RCC 7860 (cell line): ENCODE data around the gene PPP1R3C.
A peak's percentile ranks its signal among the peaks of the same experiment; 100 is the strongest.

ENCODE experiments used
- DNase-seq: peaks from one replicate; pipeline ENCODE4 v3.0.0-alpha.2; 2015; ENCODE audit warnings: low spot score
- FAIRE-seq: peaks from 2 replicates; lab custom pipeline; 2012; peaks lifted over from hg19 to GRCh38; lab: Jason Lieb, UNC

Gene PPP1R3C

DNA sequence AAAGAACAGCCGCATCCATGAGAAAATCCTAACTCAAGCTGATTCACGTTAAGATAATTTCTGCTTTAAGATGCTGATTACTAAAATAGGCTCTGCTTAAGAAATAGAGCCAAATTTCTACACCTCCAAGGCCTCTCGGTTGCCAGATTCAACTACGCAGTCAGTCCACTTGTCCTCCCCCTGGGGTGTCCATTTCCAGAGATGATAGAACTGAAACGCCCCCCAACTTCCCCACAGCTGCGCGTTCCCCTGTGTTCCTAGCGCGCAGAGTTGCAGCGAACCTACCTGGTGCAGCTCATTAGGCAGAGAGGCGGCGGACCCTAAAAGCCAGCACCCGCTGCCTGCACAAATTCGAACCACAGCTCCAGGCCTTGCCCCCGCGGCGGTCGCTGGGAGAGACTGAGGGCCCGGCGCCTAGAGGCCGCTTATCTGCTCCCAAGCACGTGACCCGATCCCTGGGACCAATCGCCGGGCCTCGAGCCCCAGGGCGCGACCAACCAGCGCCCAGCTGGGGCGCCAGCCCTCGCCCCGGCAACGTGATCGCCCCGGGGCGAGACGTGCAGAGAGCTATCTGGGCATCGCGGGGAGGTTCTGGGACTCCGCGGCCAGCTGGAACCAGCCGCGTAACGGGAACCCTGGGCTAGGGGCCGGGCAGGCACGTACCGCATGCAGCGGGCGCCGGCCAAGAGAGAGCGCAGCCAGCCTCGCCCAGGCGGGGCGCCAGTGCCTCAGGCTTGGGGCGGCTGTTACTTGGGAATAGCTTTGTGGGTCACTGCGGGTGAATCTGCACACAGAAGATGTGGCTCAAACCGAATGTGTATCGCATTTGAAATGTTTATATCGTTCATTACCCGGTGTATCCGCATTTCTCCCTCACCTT is at the start of gene PPP1R3C:
PPP1R3C (minus strand) TSS at position 401 of the 880 bp plus-strand sequence; CDS start at position 299, 102 bp downstream.
- DNase-seq, result peak; percentile 88
- peak; percentile 67 for FAIRE-seq

DNA sequence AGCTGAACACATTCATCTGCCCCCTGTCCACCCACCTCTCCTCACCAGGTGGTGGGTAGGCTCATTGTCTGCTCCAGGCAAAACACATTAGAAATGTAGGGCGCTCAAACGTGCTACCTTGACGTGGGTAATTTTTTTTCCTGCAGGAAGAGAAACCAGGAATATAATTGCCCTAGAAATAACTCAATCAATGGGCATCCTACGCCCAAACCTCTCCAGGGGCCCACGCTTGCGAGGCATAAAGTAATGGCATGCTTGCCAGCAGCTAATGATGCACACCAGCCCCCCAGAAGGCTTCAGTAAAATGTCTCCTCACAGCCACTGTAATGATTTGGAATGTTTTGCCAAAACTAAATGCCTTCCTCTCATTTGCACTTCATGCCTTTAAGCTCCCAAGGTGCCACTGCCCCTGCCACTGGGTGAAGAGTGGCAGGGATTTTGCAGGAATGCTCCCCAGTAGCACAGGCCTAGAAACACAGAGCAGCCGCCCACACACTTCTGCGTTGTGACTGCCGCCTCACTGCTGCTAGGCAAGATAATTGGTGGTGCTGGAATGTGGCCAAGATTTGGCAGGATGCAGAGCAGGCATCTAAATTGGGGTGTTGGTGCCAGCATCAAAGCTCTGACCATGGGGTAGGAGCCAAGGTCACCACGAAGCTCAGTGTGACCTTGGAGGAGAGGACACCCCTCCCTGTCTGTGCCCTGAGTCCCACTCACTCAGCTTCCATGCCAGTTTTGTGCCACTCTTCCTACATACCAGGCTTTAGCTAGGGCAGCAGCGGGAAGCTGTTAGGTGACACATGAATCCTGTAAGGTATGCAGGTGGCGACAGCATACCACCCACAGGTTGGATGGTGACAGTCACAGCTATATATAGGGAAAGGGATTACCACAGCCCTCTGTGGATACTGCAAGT is 48.7 kb upstream of the PPP1R3C start:
- FAIRE-seq, result no peak
- no peak for DNase-seq

DNA sequence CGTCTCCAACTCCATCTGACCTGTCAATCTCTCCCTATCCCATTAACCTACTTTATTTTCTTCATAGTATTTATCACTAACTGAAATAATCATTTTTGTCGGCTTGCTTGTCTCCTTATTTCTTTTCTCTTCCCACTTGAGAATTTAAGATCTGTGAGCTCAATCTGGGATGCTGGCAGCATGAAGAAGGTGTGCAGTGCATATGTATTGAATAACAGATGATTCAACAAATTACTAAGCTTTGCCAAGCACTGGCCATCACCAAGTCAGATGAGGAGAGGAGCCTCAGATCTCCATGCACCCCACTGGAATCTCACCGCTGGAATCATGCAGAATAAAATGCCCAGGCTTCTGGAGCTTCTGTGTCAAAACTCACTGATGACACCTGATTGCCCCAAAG is 47.6 kb upstream of the PPP1R3C start:
- DNase-seq, result no peak
- FAIRE-seq, result no peak

DNA sequence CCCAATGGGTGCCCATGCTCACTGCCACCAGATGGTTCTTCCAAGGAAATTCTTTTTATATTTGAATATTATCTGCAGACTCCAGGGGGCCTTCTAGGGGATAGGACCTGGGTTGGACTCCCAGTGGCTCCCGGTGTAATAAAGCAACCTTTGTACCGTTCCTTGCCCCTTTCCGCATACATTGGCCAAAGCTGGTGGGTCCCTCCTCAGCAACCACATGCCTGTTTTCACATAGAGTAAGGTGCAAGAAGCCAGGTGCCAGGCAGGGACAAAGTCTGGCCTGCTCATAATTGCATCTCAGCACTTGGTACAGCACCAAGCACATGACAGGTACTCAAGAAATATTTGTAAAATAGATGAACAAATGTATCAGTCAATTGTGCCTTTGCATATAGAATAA is 46.4 kb upstream of the PPP1R3C start:
- DNase-seq (no peak), FAIRE-seq (no peak)

DNA sequence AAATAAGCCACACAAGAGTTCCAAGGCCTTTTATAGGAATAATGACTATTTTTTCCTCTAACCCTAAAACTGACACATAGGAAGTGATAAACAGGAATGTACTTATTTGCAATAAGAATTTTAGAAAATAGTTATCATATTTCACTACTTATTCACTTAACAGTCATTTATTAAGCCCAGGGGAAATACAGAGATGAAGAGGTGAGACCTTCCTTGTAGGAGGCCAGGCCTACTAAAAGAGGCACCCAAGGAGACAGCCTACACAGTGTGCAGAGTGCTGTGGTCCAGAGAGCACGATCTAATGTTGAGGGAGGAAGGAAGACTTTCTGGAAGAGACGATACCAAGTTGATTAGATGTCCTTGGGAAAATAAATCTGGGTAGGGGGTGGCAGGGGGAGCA is 45.0 kb upstream of the PPP1R3C start:
- no peak for DNase-seq
- FAIRE-seq, result no peak

DNA sequence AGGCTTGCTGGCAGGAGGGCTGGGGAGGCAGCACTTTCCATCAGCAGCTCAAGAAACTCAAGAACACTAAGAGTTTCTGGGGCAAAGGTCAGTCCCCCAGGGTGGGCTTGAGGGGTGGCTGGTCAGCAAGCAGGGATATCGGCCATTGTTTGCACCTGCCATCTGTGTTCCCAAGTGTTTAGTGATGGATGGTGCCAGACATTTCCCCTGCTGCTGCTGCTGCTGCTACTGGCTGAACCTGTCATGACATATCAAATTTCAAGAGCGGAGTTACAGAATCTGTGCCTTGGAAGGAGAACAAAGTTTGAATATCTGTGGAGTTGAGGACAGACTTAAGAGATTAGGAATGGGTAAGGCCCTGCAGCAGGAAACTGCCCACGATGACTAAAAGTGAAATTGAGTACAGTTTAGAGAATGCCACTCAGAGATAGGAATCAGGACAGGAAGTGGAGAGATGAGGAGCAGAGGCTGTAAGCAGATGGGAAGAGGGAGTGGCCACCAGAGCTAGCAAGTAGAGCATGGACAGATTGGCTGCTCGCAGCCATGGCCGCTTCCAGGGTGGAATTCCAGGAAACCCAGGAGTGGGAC is 39.2 kb upstream of the PPP1R3C start:
- DNase-seq (peak; percentile 62), FAIRE-seq (no peak)

DNA sequence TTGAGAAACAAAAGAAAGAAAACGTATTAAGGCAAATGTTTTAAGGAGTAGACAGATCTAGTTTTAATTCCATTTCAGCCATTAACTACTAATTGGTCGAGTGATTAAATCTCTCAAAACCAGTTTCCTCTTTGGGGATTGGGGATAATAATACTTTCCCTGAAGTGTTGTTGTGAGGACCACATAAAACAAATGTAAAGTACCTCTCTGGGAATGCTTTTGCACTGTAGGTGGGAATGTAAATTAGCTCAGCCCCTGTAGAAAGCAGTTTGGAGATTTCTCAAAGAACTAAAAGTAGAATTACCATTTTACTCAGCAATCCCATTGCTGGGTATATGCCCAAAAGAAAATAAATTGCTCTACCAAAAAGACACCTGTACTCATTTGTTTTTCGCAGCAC is 36.0 kb upstream of the PPP1R3C start:
- FAIRE-seq (no peak), DNase-seq (no peak)

DNA sequence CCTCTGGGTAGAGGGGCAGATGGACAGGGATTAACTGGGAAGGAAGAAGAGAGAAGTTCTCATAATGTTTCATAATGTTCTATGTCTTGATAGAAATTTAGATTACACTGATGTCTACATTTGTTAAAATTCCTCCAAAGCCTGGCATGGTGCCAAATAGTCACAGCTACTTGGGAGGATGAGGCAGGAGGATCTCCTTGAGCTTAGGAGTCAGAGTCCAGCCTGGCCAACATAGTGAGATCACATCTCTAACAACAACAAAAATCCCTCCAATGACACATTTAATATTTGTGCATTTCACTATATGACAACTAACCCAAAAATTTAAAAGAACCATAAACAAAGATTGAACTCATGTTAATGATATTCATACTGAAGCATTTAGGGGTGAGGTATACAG is 33.0 kb upstream of the PPP1R3C start:
- DNase-seq, result no peak
- no peak for FAIRE-seq

DNA sequence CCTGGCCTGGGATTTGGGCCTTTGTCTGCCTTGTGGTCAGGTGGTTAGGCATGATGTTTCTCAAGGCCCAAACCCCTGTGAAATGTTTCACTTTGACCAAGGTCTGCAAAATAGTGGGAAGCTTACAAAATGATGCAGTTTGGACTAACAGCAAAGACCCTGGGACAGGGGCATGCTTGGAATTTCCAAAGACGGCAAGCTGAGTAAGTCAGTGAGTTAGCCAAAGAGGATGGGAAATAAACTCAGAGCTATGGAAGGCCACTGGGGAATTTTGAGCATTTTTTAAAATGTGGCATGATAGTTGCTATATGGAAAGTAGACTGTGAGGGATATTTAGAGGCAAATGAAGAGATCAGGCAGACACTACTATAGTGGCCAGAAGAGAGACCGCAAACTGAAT is 31.6 kb upstream of the PPP1R3C start:
- FAIRE-seq, result no peak
- DNase-seq, result no peak

DNA sequence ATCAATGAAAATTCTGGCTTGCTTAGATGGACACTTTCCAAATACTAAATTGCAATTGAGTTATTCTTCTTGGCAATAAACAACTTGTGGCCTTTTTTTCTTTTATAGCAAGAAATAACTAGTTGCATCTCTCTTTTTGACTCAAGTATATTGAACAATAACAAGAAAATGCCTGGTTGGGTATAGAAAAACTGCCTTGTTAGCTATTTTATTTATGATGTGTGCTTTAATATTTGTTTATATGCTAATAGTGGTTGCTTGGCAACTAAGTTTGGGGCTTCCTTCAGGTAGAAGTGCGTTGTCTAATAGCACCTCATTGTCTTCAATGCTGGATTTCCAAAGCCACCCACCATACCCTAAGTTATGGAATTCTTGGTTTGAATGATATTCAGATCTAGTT is 30.1 kb upstream of the PPP1R3C start:
- FAIRE-seq, result no peak

DNA sequence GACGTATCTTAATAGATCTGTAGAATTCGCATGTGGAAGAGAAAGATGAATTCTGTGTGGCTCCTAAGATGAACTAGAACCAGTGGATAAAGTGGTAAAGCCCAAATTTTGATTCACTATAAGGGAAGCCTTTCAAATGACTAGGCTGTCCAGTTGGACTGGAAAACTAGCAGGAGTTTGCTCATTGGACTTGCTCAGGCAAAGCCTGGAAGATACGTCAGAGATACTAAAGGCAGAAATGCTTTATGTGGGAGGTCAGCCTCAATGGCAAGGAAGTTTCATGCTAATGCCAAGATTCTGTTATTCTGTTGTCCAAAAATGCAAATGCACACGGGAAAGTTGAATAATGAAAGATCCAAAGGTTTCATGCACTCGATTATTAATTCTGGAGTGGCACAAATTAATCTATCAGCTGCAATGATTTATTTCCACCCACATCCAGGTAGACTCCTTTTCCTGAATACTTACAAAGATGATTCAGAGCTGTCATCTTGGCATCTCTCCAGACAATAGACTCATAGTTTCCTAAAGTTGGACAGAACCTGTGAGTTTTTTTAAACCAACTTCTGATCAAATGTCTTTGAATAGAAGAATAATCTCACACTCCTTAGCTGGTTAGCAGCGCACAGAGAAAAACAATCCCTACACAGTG is 20.5 kb upstream of the PPP1R3C start:
- peak; percentile 81 for DNase-seq
- FAIRE-seq, result peak; percentile 90

More for the DNA sequence above, 30.1 kb upstream of the PPP1R3C start:
- no peak for DNase-seq

DNA sequence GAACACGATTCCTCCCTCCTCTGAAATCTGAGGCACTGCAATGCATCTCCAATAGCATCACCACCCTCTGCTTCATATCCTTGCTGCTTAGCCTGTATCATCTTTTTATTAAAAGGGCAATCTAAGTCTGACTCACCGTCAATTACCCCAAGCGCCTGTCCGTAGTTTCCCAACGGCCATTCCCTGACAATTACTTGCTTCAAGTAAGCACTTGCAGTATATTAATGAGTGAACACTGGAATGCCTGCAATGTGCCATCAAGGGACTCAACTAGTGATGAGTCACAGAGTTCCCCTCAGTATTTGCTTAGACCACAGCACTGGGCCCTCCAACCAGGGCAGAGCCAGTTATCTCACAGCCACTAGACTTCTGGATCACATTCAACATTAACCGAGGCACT is 19.5 kb upstream of the PPP1R3C start:
- FAIRE-seq (peak; percentile 99), DNase-seq (peak; percentile 99)

DNA sequence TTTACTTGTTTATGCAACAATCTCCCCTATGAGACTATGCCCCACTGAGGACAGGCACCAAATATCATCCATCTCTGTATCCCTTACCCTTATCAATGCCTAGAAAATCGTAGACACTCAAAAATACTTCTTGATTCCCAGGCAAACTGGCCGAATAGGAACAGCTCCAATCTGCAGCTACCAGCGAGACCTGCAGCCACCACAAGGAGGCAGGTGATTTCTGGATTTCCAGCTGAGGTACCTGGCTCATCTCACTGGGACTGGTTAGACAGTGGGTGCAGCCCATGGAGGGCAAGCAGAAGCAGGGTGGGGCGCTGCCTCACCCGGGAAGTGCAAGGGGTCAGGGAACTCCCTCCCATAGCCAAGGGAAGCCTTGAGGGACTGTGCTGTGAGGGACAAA is 10.8 kb upstream of the PPP1R3C start:
- FAIRE-seq, result no peak
- DNase-seq, result no peak

DNA sequence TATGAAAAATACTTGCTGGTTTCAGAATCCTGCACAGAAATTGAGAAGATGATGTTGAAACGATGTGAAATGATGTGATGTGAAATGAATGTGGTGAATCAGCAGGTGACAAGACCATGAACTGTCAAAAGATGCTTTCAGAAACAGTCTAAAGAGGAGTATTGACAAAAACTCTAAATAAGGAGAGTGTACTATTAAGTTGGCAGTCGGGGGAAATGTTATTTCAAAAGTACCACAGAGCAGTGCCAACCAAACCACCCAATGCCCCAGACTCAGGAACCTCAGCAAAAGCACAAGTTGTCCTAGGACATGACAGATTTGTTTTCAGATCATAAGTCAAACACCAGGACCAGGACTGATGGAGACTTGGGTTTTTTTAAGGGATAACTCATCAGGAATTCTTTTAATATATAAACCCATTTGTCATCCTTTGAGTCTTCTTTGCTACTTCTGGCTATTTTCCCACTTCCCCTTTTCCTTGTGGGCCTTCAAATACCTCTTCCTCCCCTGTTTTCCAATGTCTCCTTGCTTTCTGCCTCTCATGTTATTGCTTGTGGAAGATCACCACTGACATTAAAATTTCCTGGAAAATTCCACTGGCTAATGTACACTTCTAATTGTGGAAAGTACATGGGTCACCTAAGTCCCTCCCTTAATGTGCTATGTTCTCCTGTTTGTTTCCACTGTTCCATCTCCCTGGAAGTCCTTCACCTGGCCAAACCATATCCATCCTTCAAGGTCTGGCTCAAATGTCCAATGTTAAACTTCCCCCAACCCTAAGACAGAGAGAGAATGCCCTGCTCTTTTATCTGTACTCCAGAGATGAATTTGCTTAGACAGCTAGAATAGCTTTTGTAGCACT is 10.2 kb upstream of the PPP1R3C start:
- DNase-seq (peak; percentile 71), FAIRE-seq (peak; percentile 86)

DNA sequence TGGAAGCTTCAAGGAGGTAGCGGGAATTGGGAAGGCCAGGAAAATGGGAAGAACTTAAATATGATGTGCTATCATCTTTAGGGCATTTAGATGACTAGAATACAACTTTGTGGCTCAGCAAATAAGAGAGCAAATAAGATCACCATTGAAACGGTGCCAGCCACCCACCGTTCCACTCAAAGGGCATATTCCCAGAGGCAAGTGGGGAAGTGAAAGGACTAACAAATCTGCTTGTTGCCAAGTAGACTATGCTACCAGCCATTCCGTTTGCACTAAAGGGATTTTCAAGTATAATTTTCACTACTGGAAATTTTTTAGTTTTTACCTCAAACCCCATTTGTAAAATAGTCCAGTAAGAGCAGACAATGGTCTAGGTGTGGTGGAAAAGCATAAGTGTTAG is 4.0 kb upstream of the PPP1R3C start:
- FAIRE-seq, result no peak
- no peak for DNase-seq

DNA sequence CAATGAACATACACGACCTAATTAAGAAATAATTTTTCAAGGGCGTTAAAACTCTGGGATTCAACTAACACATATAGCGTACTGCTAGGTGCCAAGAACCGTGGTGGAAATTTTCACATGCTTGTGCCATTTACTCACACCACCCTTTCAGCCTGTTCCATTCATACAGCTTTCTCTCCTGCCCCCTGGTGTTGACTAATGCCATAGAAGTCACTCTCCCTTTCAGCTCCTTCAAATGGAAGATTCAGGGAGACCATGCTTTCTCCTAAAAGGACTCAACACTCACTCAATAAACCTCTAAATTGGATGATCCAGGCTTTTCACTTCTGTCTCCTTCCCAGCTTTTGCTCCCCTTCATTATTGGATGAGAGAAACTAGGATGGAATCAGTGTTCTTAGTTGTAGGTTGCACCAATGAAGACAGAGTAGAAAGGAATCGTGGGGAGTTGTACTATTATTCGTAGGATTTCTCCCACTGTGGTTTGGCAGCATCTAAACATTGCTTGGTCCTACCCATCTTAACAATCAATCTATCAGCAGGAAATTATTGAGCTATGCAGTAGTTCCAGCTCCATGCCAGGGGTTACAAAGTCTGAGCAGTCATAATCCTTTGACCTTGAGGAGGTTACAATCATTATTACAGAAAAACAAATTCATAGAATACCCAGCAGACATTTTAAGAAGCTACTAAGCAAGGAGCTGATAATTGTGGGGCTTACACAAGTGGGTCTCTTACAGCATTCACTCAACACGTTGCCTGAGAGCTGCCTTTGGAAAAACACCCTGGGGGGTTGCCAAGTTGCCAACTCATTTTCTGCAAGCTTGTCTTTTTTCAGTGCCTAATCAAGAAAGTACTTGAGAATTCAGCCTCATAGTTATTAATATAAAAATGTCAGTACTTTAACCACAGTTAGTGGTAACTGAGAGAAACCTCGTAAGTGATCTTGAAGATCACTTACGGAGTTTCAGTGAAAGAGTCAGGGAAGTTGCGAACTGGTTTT is 2.8 kb upstream of the PPP1R3C start:
- DNase-seq (peak; percentile 58), FAIRE-seq (peak; percentile 48)

DNA sequence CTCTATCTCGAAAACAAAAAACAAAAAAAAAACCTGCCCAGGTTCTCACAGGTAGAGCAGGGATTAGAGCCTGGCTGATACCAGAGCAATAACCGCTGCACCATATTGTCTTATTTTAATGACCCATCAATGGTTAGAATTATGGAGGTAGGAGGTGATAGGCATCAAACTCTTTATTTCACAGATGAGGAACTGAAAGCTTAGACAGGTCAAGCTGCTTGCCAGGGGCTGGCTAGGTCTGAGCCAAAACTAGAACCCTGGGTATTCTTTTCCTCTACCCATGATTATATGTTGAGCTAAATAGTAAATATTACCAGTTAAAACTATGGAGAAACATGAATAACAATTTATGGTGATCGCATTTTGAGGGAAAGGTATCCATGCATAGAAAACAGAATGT is 2.0 kb upstream of the PPP1R3C start:
- FAIRE-seq (no peak), DNase-seq (no peak)

DNA sequence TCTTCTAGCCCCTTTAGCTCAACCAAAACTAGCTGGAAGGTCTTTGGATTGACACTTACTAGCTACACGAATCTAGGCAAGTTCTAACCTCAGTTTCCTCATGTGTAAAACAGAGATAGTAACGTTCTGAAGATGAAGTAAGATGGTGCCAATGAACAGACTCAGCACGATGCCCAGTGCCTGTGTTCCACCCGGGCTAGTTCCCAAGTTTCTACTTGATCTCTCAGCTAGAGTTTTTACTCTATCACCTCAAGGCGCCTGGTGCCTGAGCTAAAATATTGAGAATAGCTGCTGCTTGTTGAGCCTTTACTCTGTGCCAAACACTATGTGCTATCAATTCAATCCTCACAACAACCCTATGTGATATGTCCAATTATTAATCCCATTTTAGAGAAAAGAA is 1.4 kb upstream of the PPP1R3C start:
- DNase-seq, result no peak
- no peak for FAIRE-seq

DNA sequence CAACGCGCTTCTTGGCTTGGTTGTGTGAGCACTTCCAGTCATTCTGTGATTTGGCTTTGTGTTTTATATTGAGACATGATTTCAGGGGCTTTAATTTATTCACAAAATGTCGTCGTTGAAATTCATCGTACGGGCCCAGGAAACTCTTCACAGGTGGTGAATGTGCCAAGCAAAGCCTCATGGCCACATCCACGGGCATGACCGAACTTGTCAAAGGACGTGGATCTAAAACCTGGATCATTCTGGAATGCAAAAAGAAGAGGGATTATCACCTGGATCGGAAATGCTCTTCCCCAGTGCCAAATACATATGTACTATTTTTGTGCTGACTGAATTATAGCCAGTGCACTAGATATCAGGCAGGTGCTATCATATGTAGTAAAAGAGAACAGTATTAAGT is 2.2 kb downstream of the PPP1R3C start:
- DNase-seq (no peak), FAIRE-seq (no peak)
